CD8-positive, alpha-beta memory T cell (primary cell): ENCODE data around the gene ZNF107. TPM values are rescaled to one million over a fixed set of nuclear protein-coding genes. Genes with fewer than 3 reads are reported as not detected.
"Not testable (repeated sequence)": the region's sequence is repeated elsewhere in the genome, so short reads cannot be mapped to it uniquely, and the experiment has no call there.

Experiments
- CTCF ChIA-PET: fragments of 350-600 bp; sonication (Branson Sonifier 250); formaldehyde crosslinking; loops from one replicate; lab custom pipeline; 2021; ENCODE audit warnings: antibody characterized with exemption; lab: Charles Lee
- POLR2A ChIA-PET: fragments of 350-600 bp; sonication (Branson Sonifier 250); formaldehyde crosslinking; loops from one replicate; lab custom pipeline; 2021; ENCODE audit warnings: antibody characterized with exemption; lab: Charles Lee
- DNase-seq, 5 donors: peaks; one replicate each; pipeline versions ENCODE4 v3.0.0 to v3.0.0-alpha.2; 2020 to 2022; ENCODE audit warnings: mixed read lengths in 1 of 5
- H3K27ac ChIP-seq: one replicate; pipeline ENCODE4 v1.7.0; 2013; ENCODE audit warnings: low read depth, mild to moderate bottlenecking, low read length, moderate library complexity
- H3K27me3 ChIP-seq: 2 replicates; pipeline ENCODE4 v1.7.0; 2013; ENCODE audit warnings: low read length, mild to moderate bottlenecking; ENCODE audit not compliant: insufficient read depth, poor library complexity, severe bottlenecking
- H3K36me3 ChIP-seq: 2 replicates; pipeline ENCODE4 v1.7.0; 2013; ENCODE audit warnings: mild to moderate bottlenecking, low read length, moderate library complexity; ENCODE audit not compliant: insufficient read depth
- H3K4me1 ChIP-seq: 2 replicates; pipeline ENCODE4 v1.7.0; 2013; ENCODE audit warnings: mild to moderate bottlenecking, low read length, moderate library complexity; ENCODE audit not compliant: insufficient read depth
- H3K4me3 ChIP-seq: 2 replicates; pipeline ENCODE4 v1.7.0; 2013; ENCODE audit warnings: mild to moderate bottlenecking, low read length
- H3K9me3 ChIP-seq: 2 replicates; pipeline ENCODE4 v1.7.0; 2013; ENCODE audit warnings: mild to moderate bottlenecking, low read length
- H3K27ac Mint-ChIP-seq, 8 donors: one replicate each; pipeline ENCODE4 v1.8.0; 2020 to 2021; ENCODE audit warnings: mixed read lengths in 8 of 8, mild to moderate bottlenecking in 6 of 8, inconsistent platforms in 3 of 8, moderate library complexity in 3 of 8
- H3K27me3 Mint-ChIP-seq, 2 donors: one replicate each; pipeline ENCODE4 v1.8.0; 2020 to 2021; ENCODE audit warnings: mixed read lengths in 2 of 2, mild to moderate bottlenecking in 1 of 2, moderate library complexity in 1 of 2
- H3K36me3 Mint-ChIP-seq, 3 donors: one replicate each; pipeline ENCODE4 v1.8.0; 2020 to 2021; ENCODE audit warnings: mixed read lengths in 3 of 3, inconsistent platforms in 1 of 3, mild to moderate bottlenecking in 1 of 3
- H3K4me1 Mint-ChIP-seq, 3 donors: one replicate each; pipeline ENCODE4 v1.8.0; 2020 to 2021; ENCODE audit warnings: mixed read lengths in 3 of 3, inconsistent platforms in 1 of 3, mild to moderate bottlenecking in 1 of 3
- H3K4me3 Mint-ChIP-seq, 7 donors: one replicate each; pipeline ENCODE4 v1.8.0; 2020 to 2021; ENCODE audit warnings: mixed read lengths in 7 of 7, mild to moderate bottlenecking in 6 of 7, moderate library complexity in 4 of 7, inconsistent platforms in 2 of 7
- H3K9me3 Mint-ChIP-seq, 5 donors: one replicate each; pipeline ENCODE4 v1.8.0; 2020 to 2022; ENCODE audit warnings: mixed read lengths in 5 of 5, mild to moderate bottlenecking in 3 of 5, moderate library complexity in 2 of 5, inconsistent platforms in 1 of 5
- polyA plus RNA-seq: library from polyadenylated mRNA; unstranded; fragments of 300-500 nt; fragmentation: Illumina TruSeq; gene quantifications from one replicate; pipeline ENCODE4 v1.2.3, GENCODE V29; 2021
- total RNA-seq, 2 experiments: library from RNA; stranded (reverse); gene quantifications; one replicate each; pipeline ENCODE4 v1.2.3, GENCODE V29; 2021

Gene ZNF107
- total and polyA plus RNA-seq, 3 experiments from 2014 or later, result 9.9 to 14.2 (median 13.5) TPM

GRCh38 chr7:64672414-64672813 lies 6.5 kb downstream of the ZNF107 start:
- H3K36me3 ChIP-seq, result no peaks in the 10 kb centered on the region
- no peaks in the 10 kb centered on the region for H3K27me3 ChIP-seq
- H3K4me1 Mint-ChIP-seq, result peaks cover 76 to 94% (median 89%) of the 10 kb centered on the region in 3 donors
- peaks cover 24% of the 10 kb centered on the region for H3K4me1 ChIP-seq
- peak overlapping the region in 5 of 7 donors; percentile 15 to 57 (median 39) for H3K4me3 Mint-ChIP-seq
- no peak overlapping the region for H3K4me3 ChIP-seq
- ChIA-PET POLR2A (interaction anchor here (0.6 kb wide), 1 partner anchor 365 kb away, joined by 4 read pairs; no protein-coding TSS in a partner anchor), CTCF (no interaction called here)
- peaks cover 13 to 42% (median 14%) of the 10 kb centered on the region in 3 donors for H3K36me3 Mint-ChIP-seq
- no peak for DNase-seq
- no peaks in the 10 kb centered on the region for H3K27me3 Mint-ChIP-seq
- H3K27ac ChIP-seq, result no peak overlapping the region
- no peaks in the 10 kb centered on the region for H3K9me3 Mint-ChIP-seq
- peak overlapping the region in 3 of 8 donors; percentile 5 to 39 (median 19) for H3K27ac Mint-ChIP-seq
- no peaks in the 10 kb centered on the region for H3K9me3 ChIP-seq

DNA sequence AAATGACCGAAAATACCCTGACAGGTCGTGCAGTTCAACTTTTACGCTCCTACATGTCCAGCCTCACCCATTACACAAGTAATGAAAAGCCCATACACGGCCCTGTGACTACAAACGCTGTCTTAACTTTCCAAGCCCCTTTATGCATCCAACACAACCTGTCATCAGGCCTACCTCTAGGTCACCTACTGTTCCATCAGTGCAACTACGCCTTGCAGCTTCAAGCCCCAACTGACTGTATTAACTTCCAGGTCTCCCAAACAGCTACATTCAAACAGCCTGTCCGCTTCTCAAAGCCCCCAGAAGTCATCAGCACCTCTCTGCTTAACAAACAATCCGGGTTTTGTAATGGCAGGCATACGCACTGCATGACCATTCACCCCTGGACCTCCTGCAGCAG lies 19.2 kb downstream of the ZNF107 start:
- Mint-ChIP-seq H3K4me1 (peaks cover 0 to 58% (median 52%) of the 10 kb centered on the region in 3 donors), H3K4me3 (peak overlapping the region in 1 of 7 donors; percentile 5), H3K9me3 (peaks cover 0 to 3% (median 0%) of the 10 kb centered on the region in 5 donors), H3K36me3 (peaks cover 16 to 28% (median 23%) of the 10 kb centered on the region in 3 donors), H3K27me3 (no peaks in the 10 kb centered on the region), H3K27ac (peak overlapping the region in 5 of 8 donors; percentile 0 to 85 (median 62))
- Histone ChIP-seq H3K4me3 (no peak overlapping the region), H3K9me3 (peaks cover 4% of the 10 kb centered on the region), H3K27ac (no peak overlapping the region), H3K4me1 (peaks cover 27% of the 10 kb centered on the region), H3K36me3 (peaks cover 65% of the 10 kb centered on the region), H3K27me3 (no peaks in the 10 kb centered on the region)
- CTCF ChIA-PET, result no interaction called here
- DNase-seq, result no peak
- POLR2A ChIA-PET, result no interaction called here

DNA sequence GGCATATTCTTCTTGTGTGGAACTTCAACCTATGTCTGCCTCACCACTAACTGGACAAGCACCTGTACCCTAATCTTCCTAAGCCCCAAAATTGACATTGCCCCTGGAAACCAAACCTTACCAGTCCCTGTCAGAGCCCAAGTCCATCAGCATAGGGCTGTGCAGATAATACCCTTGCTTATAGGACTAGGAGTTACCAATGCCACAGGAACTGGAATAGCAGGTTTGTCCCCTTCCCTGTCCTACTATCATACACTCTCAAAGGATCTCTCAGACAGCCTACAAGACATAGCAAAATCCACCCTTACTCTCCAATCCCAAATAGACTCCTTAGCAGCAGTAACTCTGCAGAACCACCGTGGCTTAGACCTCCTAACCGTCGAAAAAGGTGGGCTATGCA lies 19.8 kb downstream of the ZNF107 start:
- H3K36me3 Mint-ChIP-seq, result peaks cover 22 to 28% (median 23%) of the 10 kb centered on the region in 3 donors
- peaks cover 61% of the 10 kb centered on the region for H3K36me3 ChIP-seq
- H3K27ac Mint-ChIP-seq, result peak overlapping the region in 6 of 8 donors; percentile 22 to 85 (median 72)
- peak overlapping the region in 2 of 7 donors; percentile 4 to 27 for H3K4me3 Mint-ChIP-seq
- H3K27me3 Mint-ChIP-seq, result no peaks in the 10 kb centered on the region
- H3K4me1 ChIP-seq, result peaks cover 27% of the 10 kb centered on the region
- H3K27ac ChIP-seq, result no peak overlapping the region
- POLR2A ChIA-PET, result no interaction called here
- CTCF ChIA-PET, result no interaction called here
- no peaks in the 10 kb centered on the region for H3K27me3 ChIP-seq
- DNase-seq, result no peak
- H3K9me3 Mint-ChIP-seq, result peaks cover 0 to 3% (median 0%) of the 10 kb centered on the region in 5 donors
- H3K4me1 Mint-ChIP-seq, result peaks cover 0 to 58% (median 52%) of the 10 kb centered on the region in 3 donors
- H3K9me3 ChIP-seq, result peaks cover 4% of the 10 kb centered on the region
- no peak overlapping the region for H3K4me3 ChIP-seq

- ChIA-PET CTCF (no interaction called here), POLR2A (no interaction called here)
- Mint-ChIP-seq H3K36me3 (peaks cover 23 to 30% (median 28%) of the 10 kb centered on the region in 3 donors), H3K27me3 (no peaks in the 10 kb centered on the region), H3K4me3 (peak overlapping the region in 6 of 7 donors; percentile 39 to 84 (median 54)), H3K27ac (peak overlapping the region; percentile 66 to 95 (median 80)), H3K4me1 (peaks cover 6 to 58% (median 52%) of the 10 kb centered on the region in 3 donors), H3K9me3 (peaks cover 0 to 3% (median 0%) of the 10 kb centered on the region in 5 donors)
- Histone ChIP-seq H3K36me3 (peaks cover 54% of the 10 kb centered on the region), H3K27ac (peak overlapping the region; percentile 21), H3K4me1 (peaks cover 27% of the 10 kb centered on the region), H3K27me3 (no peaks in the 10 kb centered on the region), H3K9me3 (peaks cover 4% of the 10 kb centered on the region), H3K4me3 (no peak overlapping the region)
- DNase-seq, result no peak
Observed at GRCh38 chr7:64686493-64687184, 20.7 kb downstream of the ZNF107 start.

DNA sequence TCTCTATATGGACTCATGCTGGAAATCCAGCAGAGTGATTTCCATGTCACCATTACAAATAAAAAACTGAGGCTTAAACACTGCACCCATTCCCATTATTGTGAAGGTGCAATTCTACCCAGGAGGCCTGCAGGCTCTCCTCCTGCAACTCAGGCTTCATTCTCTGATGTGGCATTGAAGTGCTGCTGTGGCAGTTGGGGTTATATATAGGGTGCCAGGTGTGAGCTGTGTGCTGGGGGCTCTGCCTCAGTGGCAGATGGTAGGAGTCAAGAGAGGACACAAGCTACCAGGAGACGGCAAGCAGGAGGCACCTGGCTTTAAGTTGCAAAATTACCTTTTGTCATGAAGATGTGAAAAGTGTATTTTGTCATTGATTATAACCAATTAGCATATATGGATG lies 21.3 kb downstream of the ZNF107 start:
- Mint-ChIP-seq H3K4me3 (peak overlapping the region in 5 of 7 donors; percentile 32 to 62 (median 53)), H3K36me3 (peaks cover 27 to 34% (median 33%) of the 10 kb centered on the region in 3 donors), H3K27ac (peak overlapping the region; percentile 45 to 95 (median 80)), H3K27me3 (no peaks in the 10 kb centered on the region), H3K4me1 (peaks cover 12 to 62% (median 57%) of the 10 kb centered on the region in 3 donors), H3K9me3 (peaks cover 0 to 3% (median 0%) of the 10 kb centered on the region in 5 donors)
- peaks cover 27% of the 10 kb centered on the region for H3K4me1 ChIP-seq
- H3K27me3 ChIP-seq, result no peaks in the 10 kb centered on the region
- H3K27ac ChIP-seq, result no peak overlapping the region
- DNase-seq, result no peak
- ChIA-PET CTCF (no interaction called here), POLR2A (no interaction called here)
- H3K4me3 ChIP-seq, result no peak overlapping the region
- peaks cover 54% of the 10 kb centered on the region for H3K36me3 ChIP-seq
- peaks cover 4% of the 10 kb centered on the region for H3K9me3 ChIP-seq

DNA sequence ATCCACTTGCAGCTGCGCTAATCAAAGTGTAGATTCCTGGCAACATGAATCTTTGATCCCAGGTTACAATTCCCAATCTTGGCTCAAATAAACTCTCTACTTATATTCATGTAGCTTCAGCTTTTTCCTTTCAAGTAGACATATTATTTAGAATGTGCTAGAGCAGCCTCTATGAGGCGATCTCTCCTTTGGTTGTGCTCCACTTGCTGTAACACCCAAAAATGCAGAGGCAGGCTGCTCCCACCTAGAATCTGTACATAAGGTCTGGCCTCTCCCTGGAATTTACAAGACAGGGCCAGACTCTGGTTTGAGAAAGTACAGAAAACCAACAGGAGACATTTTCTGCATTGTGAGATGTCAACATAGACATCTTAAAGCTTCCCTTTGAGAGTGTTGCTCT lies 23.1 kb downstream of the ZNF107 start:
- no peaks in the 10 kb centered on the region for H3K27me3 ChIP-seq
- H3K4me1 ChIP-seq, result peaks cover 27% of the 10 kb centered on the region
- H3K27ac Mint-ChIP-seq, result peak overlapping the region in 7 of 8 donors; percentile 11 to 88 (median 75)
- peak overlapping the region in 1 of 7 donors; percentile 15 for H3K4me3 Mint-ChIP-seq
- no peak for DNase-seq
- no peak overlapping the region for H3K27ac ChIP-seq
- H3K9me3 Mint-ChIP-seq, result peaks cover 0 to 3% (median 0%) of the 10 kb centered on the region in 5 donors
- peaks cover 4% of the 10 kb centered on the region for H3K9me3 ChIP-seq
- H3K4me1 Mint-ChIP-seq, result peaks cover 16 to 63% (median 58%) of the 10 kb centered on the region in 3 donors
- CTCF ChIA-PET, result no interaction called here
- no peaks in the 10 kb centered on the region for H3K27me3 Mint-ChIP-seq
- POLR2A ChIA-PET, result no interaction called here
- H3K36me3 ChIP-seq, result peaks cover 43% of the 10 kb centered on the region
- peaks cover 36 to 46% (median 39%) of the 10 kb centered on the region in 3 donors for H3K36me3 Mint-ChIP-seq
- no peak overlapping the region for H3K4me3 ChIP-seq

GRCh38 chr7:64691831-64692230 lies 25.9 kb downstream of the ZNF107 start:
- H3K4me3 Mint-ChIP-seq, result no peak overlapping the region

DNA sequence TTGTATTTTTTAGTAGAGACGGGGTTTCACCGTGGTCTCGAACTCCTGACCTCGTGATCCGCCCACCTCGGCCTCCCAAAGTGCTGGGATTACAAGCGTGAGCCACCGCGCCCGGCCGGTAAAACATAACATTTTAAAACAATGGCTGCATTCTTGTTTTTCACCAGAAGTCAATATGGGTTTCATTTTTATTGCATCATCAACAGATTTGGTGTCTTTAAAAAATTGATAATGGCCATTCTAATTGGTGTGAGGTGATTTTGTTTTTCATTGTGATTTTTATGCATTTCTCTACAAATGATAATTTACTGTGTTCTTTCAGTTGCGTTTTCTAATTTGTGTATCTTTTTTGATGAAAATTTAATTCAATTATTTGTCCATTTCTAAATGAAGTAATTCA lies 31.9 kb downstream of the ZNF107 start:
- CTCF ChIA-PET, H3K27me3 Mint-ChIP-seq, H3K4me3 Mint-ChIP-seq, DNase-seq, H3K27ac ChIP-seq, H3K9me3 ChIP-seq, H3K27me3 ChIP-seq, H3K4me1 ChIP-seq, H3K36me3 ChIP-seq, H3K4me1 Mint-ChIP-seq, POLR2A ChIA-PET, H3K4me3 ChIP-seq, H3K27ac Mint-ChIP-seq: not testable (repeated sequence)
- H3K9me3 Mint-ChIP-seq, result peaks cover 0 to 34% (median 18%) of the 10 kb centered on the region in 5 donors
- H3K36me3 Mint-ChIP-seq, result peaks cover 22 to 66% (median 57%) of the 10 kb centered on the region in 3 donors

More at GRCh38 chr7:64691831-64692230, 25.9 kb downstream of the ZNF107 start:
- Histone ChIP-seq H3K27ac (no peak overlapping the region), H3K4me3 (no peak overlapping the region), H3K36me3 (peaks cover 15% of the 10 kb centered on the region), H3K9me3 (no peaks in the 10 kb centered on the region), H3K4me1 (peaks cover 12% of the 10 kb centered on the region), H3K27me3 (no peaks in the 10 kb centered on the region)
- no peaks in the 10 kb centered on the region for H3K27me3 Mint-ChIP-seq
- CTCF ChIA-PET, result no interaction called here
- H3K36me3 Mint-ChIP-seq, result peaks cover 19 to 70% (median 25%) of the 10 kb centered on the region in 3 donors
- peaks cover 0 to 4% (median 0%) of the 10 kb centered on the region in 5 donors for H3K9me3 Mint-ChIP-seq
- no peak for DNase-seq
- H3K4me1 Mint-ChIP-seq, result peaks cover 16 to 42% (median 32%) of the 10 kb centered on the region in 3 donors
- peak overlapping the region in 6 of 8 donors; percentile 5 to 79 (median 38) for H3K27ac Mint-ChIP-seq
- POLR2A ChIA-PET, result no interaction called here
